ENCODE data around the gene RNF5. TPM values are rescaled to one million over a fixed set of nuclear protein-coding genes. Genes with fewer than 3 reads are reported as not detected.

RNF5 gene
- total and polyA plus RNA-seq, 9 of the 15 experiments (the other 6 are each of a cell fraction or from before 2014, with no cell fraction given), result 62.2 to 245 (median 129) TPM

DNA sequence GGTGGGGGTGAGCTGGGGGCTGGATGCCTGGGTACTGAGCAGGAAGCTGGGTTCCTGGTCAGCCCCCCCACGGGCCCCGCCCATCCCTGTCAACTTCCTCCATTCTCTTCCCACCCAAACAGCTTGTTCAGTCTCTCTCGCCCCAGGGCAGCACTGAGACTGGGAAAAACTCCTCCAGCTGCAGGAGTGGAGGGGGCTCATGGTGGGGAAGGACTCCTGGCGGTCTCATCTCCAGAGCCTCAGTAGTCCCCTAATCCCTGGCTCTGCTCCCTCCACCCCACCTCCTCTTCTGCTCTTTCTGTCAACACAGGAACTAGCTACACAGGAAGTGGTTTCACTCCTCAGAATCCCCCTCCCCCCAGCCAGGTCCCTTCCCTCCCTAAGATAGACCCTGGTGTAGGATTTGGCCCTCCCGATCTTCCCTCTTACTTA lies 14.4 kb downstream of the RNF5 start, which contains the start of gene GPSM3 (continued):
- TF ChIP-seq, protein P1, sequence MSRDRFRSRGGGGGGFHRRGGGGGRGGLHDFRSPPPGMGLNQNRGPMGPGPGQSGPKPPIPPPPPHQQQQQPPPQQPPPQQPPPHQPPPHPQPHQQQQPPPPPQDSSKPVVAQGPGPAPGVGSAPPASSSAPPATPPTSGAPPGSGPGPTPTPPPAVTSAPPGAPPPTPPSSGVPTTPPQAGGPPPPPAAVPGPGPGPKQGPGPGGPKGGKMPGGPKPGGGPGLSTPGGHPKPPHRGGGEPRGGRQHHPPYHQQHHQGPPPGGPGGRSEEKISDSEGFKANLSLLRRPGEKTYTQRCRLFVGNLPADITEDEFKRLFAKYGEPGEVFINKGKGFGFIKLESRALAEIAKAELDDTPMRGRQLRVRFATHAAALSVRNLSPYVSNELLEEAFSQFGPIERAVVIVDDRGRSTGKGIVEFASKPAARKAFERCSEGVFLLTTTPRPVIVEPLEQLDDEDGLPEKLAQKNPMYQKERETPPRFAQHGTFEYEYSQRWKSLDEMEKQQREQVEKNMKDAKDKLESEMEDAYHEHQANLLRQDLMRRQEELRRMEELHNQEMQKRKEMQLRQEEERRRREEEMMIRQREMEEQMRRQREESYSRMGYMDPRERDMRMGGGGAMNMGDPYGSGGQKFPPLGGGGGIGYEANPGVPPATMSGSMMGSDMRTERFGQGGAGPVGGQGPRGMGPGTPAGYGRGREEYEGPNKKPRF (IDR thresholded peaks at IDR 0.05; ENCODE audit: low read depth, low read length), result no peak
- TF ChIP-seq, protein P2, sequence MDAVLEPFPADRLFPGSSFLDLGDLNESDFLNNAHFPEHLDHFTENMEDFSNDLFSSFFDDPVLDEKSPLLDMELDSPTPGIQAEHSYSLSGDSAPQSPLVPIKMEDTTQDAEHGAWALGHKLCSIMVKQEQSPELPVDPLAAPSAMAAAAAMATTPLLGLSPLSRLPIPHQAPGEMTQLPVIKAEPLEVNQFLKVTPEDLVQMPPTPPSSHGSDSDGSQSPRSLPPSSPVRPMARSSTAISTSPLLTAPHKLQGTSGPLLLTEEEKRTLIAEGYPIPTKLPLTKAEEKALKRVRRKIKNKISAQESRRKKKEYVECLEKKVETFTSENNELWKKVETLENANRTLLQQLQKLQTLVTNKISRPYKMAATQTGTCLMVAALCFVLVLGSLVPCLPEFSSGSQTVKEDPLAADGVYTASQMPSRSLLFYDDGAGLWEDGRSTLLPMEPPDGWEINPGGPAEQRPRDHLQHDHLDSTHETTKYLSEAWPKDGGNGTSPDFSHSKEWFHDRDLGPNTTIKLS (IDR thresholded peaks at IDR 0.05; ENCODE audit: borderline replicate concordance, low read depth), result 0 out of 2 replicates have a peak, but pooled peaks have one; percentile 30
- TF ChIP-seq PTTG1 (tag; IDR thresholded peaks at IDR 0.05; ENCODE audit: low read depth), result no peak
- TF ChIP-seq NFIX (CRISPR knock-in tag; IDR thresholded peaks at IDR 0.05; ENCODE audit: low read depth), result no peak
- no peak for TF ChIP-seq ZNF232 (CRISPR knock-in tag; IDR thresholded peaks at IDR 0.05)
- no peak for TF ChIP-seq STAG1 (CRISPR knock-in tag; IDR thresholded peaks at IDR 0.05; ENCODE audit: borderline replicate concordance)
- 0 out of 2 replicates have a peak, but pooled peaks have one; percentile 18 for TF ChIP-seq THRB (CRISPR knock-in tag; conservative IDR thresholded peaks at IDR 0.05)
- TF ChIP-seq, protein P3, sequence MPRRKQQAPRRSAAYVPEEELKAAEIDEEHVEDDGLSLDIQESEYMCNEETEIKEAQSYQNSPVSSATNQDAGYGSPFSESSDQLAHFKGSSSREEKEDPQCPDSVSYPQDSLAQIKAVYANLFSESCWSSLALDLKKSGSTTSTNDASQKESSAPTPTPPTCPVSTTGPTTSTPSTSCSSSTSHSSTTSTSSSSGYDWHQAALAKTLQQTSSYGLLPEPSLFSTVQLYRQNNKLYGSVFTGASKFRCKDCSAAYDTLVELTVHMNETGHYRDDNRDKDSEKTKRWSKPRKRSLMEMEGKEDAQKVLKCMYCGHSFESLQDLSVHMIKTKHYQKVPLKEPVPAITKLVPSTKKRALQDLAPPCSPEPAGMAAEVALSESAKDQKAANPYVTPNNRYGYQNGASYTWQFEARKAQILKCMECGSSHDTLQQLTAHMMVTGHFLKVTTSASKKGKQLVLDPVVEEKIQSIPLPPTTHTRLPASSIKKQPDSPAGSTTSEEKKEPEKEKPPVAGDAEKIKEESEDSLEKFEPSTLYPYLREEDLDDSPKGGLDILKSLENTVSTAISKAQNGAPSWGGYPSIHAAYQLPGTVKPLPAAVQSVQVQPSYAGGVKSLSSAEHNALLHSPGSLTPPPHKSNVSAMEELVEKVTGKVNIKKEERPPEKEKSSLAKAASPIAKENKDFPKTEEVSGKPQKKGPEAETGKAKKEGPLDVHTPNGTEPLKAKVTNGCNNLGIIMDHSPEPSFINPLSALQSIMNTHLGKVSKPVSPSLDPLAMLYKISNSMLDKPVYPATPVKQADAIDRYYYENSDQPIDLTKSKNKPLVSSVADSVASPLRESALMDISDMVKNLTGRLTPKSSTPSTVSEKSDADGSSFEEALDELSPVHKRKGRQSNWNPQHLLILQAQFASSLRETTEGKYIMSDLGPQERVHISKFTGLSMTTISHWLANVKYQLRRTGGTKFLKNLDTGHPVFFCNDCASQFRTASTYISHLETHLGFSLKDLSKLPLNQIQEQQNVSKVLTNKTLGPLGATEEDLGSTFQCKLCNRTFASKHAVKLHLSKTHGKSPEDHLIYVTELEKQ (CRISPR knock-in tag; IDR thresholded peaks at IDR 0.05), result no peak
- no peak for TF ChIP-seq ZNF766 (CRISPR knock-in tag; conservative IDR thresholded peaks at IDR 0.05)
- TF ChIP-seq NFIC (IDR thresholded peaks at IDR 0.05), result no peak; the same call in 1 of the 2 replicates
- no peak for TF ChIP-seq CC2D1A (IDR thresholded peaks at IDR 0.05)
- TF ChIP-seq YBX1 (IDR thresholded peaks at IDR 0.05), result no peak
- TF ChIP-seq, protein P4, sequence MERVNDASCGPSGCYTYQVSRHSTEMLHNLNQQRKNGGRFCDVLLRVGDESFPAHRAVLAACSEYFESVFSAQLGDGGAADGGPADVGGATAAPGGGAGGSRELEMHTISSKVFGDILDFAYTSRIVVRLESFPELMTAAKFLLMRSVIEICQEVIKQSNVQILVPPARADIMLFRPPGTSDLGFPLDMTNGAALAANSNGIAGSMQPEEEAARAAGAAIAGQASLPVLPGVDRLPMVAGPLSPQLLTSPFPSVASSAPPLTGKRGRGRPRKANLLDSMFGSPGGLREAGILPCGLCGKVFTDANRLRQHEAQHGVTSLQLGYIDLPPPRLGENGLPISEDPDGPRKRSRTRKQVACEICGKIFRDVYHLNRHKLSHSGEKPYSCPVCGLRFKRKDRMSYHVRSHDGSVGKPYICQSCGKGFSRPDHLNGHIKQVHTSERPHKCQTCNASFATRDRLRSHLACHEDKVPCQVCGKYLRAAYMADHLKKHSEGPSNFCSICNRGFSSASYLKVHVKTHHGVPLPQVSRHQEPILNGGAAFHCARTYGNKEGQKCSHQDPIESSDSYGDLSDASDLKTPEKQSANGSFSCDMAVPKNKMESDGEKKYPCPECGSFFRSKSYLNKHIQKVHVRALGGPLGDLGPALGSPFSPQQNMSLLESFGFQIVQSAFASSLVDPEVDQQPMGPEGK (CRISPR knock-in tag; IDR thresholded peaks at IDR 0.05; ENCODE audit: borderline replicate concordance), result no peak
- TF ChIP-seq, protein P5, sequence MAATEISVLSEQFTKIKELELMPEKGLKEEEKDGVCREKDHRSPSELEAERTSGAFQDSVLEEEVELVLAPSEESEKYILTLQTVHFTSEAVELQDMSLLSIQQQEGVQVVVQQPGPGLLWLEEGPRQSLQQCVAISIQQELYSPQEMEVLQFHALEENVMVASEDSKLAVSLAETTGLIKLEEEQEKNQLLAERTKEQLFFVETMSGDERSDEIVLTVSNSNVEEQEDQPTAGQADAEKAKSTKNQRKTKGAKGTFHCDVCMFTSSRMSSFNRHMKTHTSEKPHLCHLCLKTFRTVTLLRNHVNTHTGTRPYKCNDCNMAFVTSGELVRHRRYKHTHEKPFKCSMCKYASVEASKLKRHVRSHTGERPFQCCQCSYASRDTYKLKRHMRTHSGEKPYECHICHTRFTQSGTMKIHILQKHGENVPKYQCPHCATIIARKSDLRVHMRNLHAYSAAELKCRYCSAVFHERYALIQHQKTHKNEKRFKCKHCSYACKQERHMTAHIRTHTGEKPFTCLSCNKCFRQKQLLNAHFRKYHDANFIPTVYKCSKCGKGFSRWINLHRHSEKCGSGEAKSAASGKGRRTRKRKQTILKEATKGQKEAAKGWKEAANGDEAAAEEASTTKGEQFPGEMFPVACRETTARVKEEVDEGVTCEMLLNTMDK (IDR thresholded peaks at IDR 0.05; ENCODE audit: borderline replicate concordance, insufficient read depth, low read depth, low read length, poor library complexity, severe bottlenecking), result no peak
- TF ChIP-seq ZNF174 (CRISPR knock-in tag; IDR thresholded peaks at IDR 0.05), result no peak

Data from K562 (cell line).